Testis (tissue), 2 donors: ENCODE data around the gene CNFN.

Experiments
- POLR2A ChIP-seq: fragments of 450-650 bp; IDR thresholded peaks from one replicate; pipeline ENCODE4 v1.6.1; 2017; ENCODE audit warnings: antibody characterized with exemption, mild to moderate bottlenecking, moderate library complexity
- TF ChIP-seq, protein P1 (sequence below), 3 experiments: fragments of 450-650 bp in 2 of 3; fragments of 200-600 bp in 1 of 3; sonication (generic) in 1 of 3; IDR thresholded peaks; one replicate each; pipeline ENCODE4 v1.5.1; 2016 to 2019; ENCODE audit warnings: antibody characterized with exemption in 3 of 3, mild to moderate bottlenecking in 2 of 3, moderate library complexity in 1 of 3

DNA sequence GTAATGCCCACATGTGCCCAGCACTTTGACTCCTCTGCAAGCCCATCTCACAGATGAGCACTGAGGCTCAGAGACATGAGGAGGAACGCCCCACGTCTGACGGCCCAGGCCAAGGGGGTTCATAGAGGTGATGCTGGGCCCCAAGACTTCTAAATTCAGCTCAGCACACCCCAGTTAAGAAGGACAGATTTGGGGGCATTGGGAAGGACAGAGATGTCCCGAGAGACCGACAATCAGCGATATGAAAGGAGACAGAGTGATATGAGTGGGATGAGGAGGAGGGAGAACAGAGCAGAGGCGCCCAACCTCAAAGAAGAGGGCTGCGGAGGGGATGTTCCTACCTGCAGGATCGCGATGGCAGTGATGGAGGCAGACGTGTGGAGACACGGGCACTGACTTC, at the start of gene CNFN:
- TF ChIP-seq, protein P1, sequence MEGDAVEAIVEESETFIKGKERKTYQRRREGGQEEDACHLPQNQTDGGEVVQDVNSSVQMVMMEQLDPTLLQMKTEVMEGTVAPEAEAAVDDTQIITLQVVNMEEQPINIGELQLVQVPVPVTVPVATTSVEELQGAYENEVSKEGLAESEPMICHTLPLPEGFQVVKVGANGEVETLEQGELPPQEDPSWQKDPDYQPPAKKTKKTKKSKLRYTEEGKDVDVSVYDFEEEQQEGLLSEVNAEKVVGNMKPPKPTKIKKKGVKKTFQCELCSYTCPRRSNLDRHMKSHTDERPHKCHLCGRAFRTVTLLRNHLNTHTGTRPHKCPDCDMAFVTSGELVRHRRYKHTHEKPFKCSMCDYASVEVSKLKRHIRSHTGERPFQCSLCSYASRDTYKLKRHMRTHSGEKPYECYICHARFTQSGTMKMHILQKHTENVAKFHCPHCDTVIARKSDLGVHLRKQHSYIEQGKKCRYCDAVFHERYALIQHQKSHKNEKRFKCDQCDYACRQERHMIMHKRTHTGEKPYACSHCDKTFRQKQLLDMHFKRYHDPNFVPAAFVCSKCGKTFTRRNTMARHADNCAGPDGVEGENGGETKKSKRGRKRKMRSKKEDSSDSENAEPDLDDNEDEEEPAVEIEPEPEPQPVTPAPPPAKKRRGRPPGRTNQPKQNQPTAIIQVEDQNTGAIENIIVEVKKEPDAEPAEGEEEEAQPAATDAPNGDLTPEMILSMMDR (IDR thresholded peaks at IDR 0.05) = no peak
- TF ChIP-seq POLR2A = no peak
